NCI-H2029 (cell line): Measurements from ENCODE around the gene CACNA1S.

Experiments
- DNase-seq: peaks from one replicate; lab custom pipeline; 2025; lab: John Stamatoyannopoulos, UW

Gene CACNA1S

DNA sequence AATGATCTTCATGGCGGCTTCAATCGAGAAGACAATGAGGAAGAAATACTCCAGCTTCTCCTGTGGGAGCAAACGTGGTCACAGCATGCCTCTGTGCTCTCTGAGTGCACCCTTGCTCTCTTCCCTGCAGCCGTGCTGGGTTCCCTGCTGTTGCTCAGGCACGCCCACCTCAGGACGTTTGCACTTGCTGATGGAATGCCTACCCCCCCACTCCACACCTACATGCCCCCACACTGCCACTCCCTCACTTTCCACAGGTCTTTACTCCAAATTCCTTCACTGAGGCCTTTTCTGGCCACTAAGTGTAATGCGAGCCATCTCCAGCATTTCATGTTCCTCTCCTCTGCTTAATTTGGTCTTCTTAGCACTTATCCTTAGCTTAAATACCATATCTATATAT, 18.3 kb downstream of the CACNA1S start:
- DNase-seq = no peak

DNA sequence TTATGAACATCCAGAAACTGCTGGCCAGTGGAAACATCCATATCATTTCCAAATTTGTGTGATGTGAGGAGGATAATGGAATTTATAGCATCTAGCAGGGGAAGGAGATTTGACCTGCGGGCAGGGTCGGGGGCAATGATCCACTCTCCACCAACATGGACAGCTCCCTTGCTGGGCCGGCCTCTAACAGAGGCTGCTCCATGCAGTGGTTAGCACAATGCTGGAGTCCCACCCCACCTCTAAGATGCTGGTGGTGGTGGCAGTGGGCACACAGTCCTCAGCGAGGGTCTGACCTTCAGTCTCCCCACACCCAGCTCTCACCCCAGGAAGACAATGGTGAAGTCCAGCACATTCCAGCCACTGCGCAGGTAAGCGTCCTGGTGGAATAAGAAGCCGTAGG, 18.7 kb downstream of the CACNA1S start:
- DNase-seq = no peak

GRCh38 chr1:201092738-201093137, 19.5 kb downstream of the CACNA1S start:
- no peak for DNase-seq

- no peak for DNase-seq
These were observed 21.0 kb downstream of the CACNA1S start for GRCh38 chr1:201091256-201091655.

DNA sequence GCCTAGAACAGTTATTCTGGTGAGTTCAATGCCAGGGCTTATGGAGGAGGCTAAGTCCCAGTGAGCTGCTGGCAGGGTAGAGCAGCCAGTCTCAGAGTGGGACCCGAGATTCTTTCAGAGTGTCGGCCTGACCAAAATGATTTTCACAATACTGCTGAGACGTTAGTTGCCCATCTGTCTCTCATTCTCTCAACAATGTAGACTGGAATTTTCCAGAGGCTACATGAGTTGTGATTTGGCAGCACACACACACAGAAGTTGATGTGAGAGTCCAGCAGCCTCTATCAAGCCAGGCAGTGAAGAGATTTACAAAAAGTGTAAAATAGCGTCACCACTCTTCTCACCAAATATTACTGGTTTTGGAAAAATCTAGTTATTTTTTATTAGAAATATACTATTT, 21.7 kb downstream of the CACNA1S start:
- DNase-seq = no peak

DNA sequence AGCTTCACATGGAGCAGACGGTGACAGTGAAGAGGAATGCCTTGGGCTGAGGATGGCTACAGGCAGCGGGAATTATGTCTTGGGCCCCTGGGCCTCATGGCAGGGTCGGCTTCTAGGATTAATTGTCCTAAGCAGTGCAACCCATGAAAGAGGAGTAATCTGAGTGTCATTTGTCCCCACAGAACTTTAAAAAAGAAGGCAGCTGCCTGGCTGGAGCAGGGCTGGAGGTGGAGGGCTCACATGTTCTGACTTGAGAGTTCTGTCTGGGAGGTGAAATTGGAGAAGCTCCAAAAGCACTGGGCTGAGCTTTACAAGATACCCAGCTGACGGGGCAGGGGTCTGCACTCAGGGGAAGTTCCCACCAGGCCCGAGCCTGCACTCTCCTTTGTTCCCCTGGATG, 22.6 kb downstream of the CACNA1S start:
- no peak for DNase-seq

- no peak for DNase-seq
These were observed 23.2 kb downstream of the CACNA1S start for GRCh38 chr1:201088901-201089525.

DNA sequence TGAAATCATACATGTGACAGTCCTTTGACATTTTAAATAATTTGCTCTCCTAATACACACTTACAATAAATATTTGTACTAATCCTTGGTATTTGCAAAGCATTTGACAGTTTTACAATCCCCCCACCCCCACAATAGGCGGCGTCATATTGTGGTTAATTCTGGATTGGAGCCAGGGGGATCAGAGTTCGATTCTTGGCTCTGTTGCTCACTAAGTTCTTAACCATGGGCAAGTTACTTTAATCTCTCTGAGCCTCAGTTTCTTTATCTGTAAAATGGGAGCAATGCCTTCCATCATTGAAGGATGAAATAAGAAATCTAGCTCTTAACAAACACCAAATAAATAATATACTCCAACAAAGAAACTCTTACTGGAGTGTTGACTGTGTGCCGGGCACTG, 23.8 kb downstream of the CACNA1S start:
- DNase-seq = no peak

DNA sequence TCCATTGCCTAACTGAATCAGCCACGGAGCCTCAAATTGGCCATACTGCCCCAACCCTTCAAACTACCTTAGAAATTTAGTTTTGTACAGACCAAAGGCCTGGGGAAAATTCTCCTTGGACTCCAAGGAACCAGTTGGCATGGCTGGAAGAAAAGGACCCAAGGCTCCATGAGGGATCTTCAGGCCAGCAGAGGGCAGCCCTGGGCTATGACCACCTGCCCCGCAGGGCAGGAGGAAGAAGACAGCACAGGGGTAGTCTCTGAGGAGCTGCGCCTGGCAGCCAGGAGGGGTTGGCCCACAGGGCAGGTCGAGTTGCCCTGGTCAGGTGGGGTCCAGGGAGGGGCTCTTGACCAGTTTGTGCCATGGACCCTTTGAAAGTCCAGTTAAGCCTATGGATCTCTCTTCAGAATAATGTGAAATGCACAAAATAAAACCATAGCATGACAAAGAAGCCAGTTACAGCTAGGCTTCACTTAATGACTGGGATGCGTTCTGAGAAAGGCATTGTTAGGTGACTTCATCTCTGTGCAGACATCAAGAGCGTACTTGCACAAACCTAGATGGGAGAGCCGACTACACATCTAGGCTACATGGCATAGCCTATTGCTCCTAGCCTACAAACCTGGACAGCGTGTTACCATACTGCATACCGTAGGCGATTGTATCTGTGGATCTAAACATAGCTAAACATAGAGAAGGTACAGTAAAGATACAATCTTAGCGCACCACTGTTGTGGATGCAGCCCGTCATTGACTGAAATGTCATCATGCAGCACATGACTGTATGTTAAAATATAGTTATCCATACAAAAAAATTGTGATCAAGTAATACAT, 26.1 kb downstream of the CACNA1S start:
- DNase-seq = no peak

- DNase-seq = peak; percentile 44
These were observed 27.9 kb downstream of the CACNA1S start for GRCh38 chr1:201084295-201084694.

- DNase-seq = no peak
These were observed 28.5 kb downstream of the CACNA1S start for GRCh38 chr1:201083741-201084140.

DNA sequence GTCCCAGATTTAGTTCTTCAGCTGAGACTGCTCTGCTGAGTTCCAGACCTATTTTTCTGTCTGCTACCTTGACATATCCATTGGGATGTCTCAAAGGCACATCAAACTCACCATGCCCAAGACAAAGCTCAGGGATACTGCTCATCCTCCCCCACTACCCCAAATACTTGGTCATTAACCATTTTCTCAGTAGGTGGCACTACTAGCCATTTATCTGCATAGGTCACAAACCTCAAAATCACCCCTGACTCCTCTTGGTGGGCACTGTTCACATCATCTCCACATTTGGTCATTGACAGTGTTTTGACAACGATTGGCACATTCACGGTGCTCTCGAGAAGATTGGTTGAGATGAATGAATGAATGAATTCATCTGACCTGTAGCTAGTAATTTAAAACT, 32.1 kb downstream of the CACNA1S start:
- DNase-seq = no peak

DNA sequence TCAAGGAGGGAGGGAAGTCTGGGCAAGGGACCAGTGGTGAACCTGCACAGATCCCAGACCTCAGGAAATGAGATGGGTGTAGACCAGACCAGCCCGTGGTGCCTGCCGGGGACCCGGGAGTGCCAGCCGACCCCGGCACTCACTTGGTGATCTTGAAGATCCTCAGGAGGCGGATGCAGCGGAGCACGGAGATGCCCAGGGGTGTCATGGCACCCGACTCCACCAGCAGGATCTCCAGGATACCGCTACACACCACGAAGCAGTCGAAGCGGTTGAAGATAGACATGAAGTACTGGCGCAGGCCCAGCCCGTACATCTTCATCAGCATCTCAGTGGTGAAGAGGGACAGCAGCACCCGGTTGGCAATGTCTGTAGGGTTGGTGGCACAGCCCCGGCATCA, 34.5 kb downstream of the CACNA1S start:
- no peak for DNase-seq

DNA sequence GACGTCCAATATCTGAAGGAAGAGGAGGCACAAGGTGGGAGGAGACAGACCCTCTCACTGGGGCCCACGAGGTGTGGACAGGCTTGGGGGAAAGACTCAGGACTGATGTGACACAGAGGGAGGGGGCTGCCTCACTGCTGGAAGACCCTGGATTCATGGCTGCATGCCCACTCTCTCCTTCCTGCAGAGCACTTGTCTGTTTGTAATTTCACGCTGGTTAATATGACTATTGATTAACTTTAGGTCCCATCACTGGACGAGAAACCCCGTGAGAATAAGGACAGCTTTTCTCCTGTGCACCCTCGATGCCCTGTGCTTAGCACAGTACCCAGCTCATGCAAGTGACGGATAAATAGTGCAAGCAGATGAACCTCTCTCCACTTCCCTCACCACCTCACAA, 35.1 kb downstream of the CACNA1S start:
- DNase-seq = no peak

- no peak for DNase-seq
These were observed 36.1 kb downstream of the CACNA1S start for GRCh38 chr1:201076092-201076491.

DNA sequence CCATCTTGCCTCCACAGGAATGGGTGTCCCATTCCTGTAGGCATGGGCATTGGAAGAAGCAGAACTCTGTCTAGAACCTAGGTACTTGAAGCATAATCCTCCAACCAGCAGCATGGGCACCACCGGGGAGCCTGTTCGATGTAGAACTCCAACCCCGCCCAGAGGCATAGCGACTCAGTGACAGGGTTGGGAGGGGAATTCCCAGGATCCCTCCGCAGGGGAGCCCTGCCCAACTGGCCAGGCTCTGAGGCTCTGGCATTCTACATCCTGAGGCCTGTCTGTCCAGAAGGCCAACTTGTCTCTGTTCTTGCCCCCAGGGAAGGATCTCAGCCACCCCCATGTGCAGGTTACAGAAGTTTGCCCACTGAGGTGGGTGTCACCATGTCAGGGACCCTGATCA, 38.2 kb downstream of the CACNA1S start:
- no peak for DNase-seq

- DNase-seq = no peak
These were observed 39.3 kb downstream of the CACNA1S start for GRCh38 chr1:201072922-201073321.

GRCh38 chr1:201072149-201072548, 40.1 kb downstream of the CACNA1S start:
- no peak for DNase-seq

DNA sequence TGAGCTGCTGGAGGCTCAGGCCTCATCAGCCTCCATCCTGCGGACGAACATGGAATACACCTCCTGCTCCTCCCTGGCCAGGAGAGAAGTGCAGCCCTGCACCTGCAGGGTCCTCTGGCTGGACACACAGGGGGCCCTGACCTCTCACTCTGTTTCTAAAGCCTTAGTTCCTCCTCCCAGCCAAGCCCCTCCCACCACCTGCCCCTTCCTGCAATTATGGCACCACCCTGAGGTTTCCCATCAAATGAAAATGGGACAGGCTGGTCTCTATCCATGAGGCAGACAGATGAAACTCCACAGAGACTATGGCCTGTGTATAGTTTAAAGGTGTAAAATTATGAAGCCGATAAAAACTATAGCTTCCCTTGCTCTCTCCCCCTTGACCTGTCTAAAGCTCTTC, 42.6 kb downstream of the CACNA1S start:
- DNase-seq = no peak

- no peak for DNase-seq
These were observed 43.2 kb downstream of the CACNA1S start for GRCh38 chr1:201068976-201069375.

- no peak for DNase-seq
These were observed 45.2 kb downstream of the CACNA1S start for GRCh38 chr1:201066986-201067385.

GRCh38 chr1:201065686-201066085, 46.5 kb downstream of the CACNA1S start:
- DNase-seq = no peak

DNA sequence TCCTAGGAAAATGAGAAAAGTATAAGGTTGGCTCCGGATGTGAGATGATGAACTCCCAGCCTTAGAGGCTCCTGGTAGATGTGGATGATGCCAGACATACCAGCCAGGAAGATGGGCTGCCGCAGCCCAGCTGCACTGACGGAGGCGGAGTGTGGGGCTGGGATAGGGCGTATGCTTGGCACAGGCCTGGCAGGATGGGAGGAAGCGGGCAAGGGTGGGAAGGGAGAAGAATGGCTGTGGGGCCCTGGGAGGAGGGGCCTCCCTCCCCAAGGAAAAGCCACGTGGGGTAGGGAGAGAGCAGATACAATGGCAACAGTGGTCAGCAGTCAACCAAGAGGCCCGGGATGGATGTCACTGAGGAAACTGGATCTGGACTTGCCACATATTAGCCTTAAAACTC, 47.4 kb downstream of the CACNA1S start:
- DNase-seq = no peak

DNA sequence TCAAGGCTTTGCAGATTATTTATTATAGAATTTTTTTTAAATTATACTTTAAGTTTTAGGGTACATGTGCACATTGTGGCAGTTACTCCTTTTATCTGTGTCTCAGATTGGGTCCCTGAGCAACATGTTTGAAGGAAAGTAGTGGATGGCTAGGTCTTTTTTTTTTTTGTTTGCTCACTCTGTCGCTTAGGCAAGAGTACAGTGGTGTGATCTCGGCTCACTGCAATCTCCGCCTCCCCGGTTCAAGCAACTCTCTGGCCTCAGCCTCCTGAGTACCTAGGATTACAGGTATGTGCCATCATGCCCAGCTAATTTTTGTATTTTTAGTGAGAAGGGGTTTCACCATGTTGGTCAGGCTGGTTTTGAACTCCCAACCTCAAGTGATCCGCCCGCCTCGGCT, 49.1 kb downstream of the CACNA1S start:
- no peak for DNase-seq
